Activated T-cell treated with anti-CD3 and anti-CD28 coated beads, Interleukin-2, amount 50 U/mL, for 72 hours (primary cell): ENCODE measurements around the gene RPH3AL. TPM values are rescaled to one million over a fixed set of nuclear protein-coding genes. Genes with fewer than 3 reads are reported as not detected.

ENCODE experiments used
- ATAC-seq, 2 donors: fragments of 150-1000 bp; cut with Tn5 transposase; replicated peaks in 1 of 2; 2 replicates each; pipeline ENCODE4 v1.10.0; 2021; ENCODE audit warnings: moderate library complexity in 2 of 2, mild to moderate bottlenecking in 1 of 2
- DNase-seq, 2 donors: peaks; one replicate each; pipeline ENCODE4 v3.0.0; 2021 to 2022; ENCODE audit warnings: mixed read lengths in 1 of 2
- H3K27ac Mint-ChIP-seq: one replicate; pipeline ENCODE4 v1.8.0; 2022; ENCODE audit warnings: mild to moderate bottlenecking, moderate library complexity, mixed read lengths
- H3K27me3 Mint-ChIP-seq: one replicate; pipeline ENCODE4 v1.8.0; 2022; ENCODE audit warnings: low read depth, mixed read lengths
- H3K36me3 Mint-ChIP-seq, 2 donors: one replicate each; pipeline ENCODE4 v1.8.0; 2022; ENCODE audit warnings: mixed read lengths in 2 of 2, mild to moderate bottlenecking in 1 of 2; ENCODE audit not compliant: insufficient read depth in 2 of 2
- H3K4me1 Mint-ChIP-seq: one replicate; pipeline ENCODE4 v1.8.0; 2022; ENCODE audit warnings: low read depth, mixed read lengths
- H3K4me3 Mint-ChIP-seq, 2 donors: one replicate each; pipeline ENCODE4 v1.8.0; 2022; ENCODE audit warnings: mild to moderate bottlenecking in 2 of 2, mixed read lengths in 2 of 2, moderate library complexity in 2 of 2
- H3K9me3 Mint-ChIP-seq, 2 donors: one replicate each; pipeline ENCODE4 v1.8.0; 2022; ENCODE audit warnings: mixed read lengths in 2 of 2
- total RNA-seq, 2 donors: library from RNA; stranded (reverse); gene quantifications; one replicate each; pipeline ENCODE4 v1.2.3, GENCODE V29; 2022

Gene RPH3AL
- total RNA-seq, 2 donors from 2014 or later = 3.5 to 7.2 TPM

DNA sequence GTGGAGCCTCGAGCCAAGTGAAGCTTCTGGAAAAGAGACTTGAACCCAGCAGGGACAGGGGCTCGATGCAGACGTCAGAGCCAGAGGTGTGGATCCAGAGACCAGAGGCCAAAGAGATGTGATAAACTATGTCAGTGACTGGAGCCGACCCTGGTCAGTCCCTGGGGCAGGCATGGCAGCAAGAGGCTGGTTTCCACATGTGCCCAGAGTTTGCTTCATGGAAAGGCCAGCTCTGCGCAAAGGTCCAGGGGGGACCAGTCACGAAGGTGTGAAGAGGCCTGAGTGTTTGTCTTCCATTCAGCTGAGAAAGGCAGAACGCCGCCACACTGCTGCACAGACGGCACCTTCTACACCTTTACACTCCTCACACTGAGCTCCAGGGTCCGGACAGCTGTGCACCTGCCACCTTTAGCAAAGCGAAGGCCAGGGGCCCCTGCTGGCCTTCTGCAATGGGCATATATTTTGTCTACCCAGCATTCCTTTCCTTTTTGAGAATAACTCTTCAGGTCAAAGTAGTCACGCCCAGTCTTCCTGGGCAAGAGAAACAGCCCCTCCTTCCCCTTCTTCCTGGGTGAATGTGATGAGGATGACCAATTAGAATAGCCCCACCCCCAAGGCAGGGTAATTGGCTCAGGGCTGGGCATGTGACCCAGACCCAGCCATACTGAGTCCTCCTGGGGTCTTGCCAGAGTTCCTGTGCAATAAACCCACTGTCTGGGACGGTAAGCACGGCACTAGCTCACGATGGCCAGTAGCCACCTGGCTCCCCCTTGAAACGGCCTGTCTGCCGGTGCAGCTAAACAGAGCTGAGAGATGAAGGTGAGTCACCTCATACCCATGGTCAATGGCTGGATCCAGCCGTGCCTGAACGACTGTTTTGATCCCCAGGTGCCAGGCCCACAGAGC lies 2.3 kb upstream of the RPH3AL start:
- Mint-ChIP-seq H3K27me3 (no peaks in the 10 kb centered on the region), H3K27ac (no peak overlapping the region), H3K9me3 (peaks cover 0 to 3% of the 10 kb centered on the region in 2 donors)

DNA sequence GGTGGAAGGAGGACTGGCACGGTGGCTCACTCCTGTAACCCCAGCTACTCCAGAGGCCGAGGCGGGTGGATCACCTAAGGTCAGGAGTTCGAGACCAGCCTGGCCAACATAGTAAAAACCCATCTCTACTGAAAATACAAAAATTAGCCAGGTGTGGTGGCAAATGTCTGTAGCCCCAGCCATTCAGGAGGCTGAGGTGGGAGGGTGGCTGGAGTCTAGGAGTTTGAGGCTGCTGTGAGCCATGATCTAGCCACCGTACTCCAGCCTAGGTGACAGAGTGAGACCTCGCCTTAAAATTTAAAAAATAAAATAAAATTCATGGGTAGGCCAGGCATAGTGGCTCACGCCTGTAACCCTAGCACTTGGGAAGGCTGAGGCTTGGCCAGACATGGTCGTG lies 1.2 kb upstream of the RPH3AL start:
- Mint-ChIP-seq H3K36me3 (peaks cover 5 to 10% of the 10 kb centered on the region in 2 donors), H3K27ac (no peak overlapping the region), H3K4me1 (no peaks in the 10 kb centered on the region), H3K9me3 (peaks cover 0 to 3% of the 10 kb centered on the region in 2 donors), H3K4me3 (no peak overlapping the region), H3K27me3 (no peaks in the 10 kb centered on the region)
- DNase-seq (no peak), ATAC-seq (no peak)

More for the DNA sequence above, 2.3 kb upstream of the RPH3AL start:
- H3K4me1 Mint-ChIP-seq = no peaks in the 10 kb centered on the region
- peaks cover 5 to 10% of the 10 kb centered on the region in 2 donors for H3K36me3 Mint-ChIP-seq
- H3K4me3 Mint-ChIP-seq = no peak overlapping the region
- DNase-seq (no peak), ATAC-seq (no peak)

DNA sequence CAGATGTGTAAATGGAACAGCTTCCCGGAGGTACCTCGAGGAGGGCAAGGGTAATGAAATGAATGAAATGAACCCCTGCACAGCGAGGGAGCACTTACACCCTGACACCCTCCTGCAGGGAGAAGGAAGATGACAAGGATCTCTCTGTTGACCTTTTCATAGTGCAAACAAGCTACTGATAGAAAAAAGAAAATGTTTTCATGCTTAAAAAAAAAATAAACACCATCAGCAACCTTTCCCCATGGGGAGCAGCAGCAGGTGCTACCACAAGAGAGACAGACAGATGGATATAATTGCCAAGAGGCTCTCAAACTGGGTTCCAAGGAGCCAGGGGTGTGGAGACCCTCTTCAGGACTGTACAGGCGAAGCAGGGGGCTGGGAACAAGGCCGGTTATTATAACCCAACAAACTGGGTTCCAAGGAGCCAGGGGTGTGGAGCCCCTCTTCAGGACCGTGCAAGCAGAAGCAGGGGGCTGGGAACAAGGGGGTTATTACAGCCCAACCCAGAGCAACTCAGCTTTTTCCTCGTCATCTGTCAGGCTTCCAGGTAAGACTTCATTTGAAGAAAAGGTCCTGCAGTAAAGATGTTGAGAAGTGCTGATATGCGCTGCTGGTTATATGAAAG lies 718 bp upstream of the RPH3AL start:
- Mint-ChIP-seq H3K9me3 (peaks cover 0 to 3% of the 10 kb centered on the region in 2 donors), H3K4me1 (no peaks in the 10 kb centered on the region), H3K4me3 (no peak overlapping the region), H3K27ac (no peak overlapping the region), H3K36me3 (peaks cover 5 to 10% of the 10 kb centered on the region in 2 donors), H3K27me3 (no peaks in the 10 kb centered on the region)
- ATAC-seq (no peak), DNase-seq (no peak)

DNA sequence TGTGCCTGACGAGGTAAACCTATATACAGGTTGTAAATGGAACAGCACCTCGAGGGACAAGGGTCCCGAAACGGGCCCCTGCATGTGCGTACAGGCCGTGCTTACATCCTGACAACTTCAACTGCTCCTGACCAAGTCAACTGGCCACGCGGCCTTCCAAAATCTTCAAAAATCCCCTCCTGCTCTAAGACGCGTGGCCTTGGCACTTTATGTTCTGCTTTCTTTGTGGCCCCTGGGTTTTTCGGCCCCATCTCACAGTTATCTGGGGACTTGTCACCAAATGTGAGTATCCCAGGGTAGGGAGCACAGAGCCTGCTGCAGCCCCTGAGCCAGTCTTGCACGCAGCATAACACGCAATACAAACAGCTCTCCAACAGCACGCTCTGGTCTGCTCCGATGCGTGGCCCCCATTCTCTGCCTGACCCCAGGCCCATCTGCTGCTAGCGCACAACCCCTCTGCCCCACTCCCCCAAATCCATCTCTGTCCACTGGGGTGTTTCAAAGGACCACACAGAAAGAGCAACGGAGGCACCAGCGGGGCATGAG lies 659 bp downstream of the RPH3AL start:
- Mint-ChIP-seq H3K4me3 (no peak overlapping the region), H3K4me1 (no peaks in the 10 kb centered on the region), H3K27ac (no peak overlapping the region), H3K9me3 (peaks cover 0 to 3% of the 10 kb centered on the region in 2 donors), H3K36me3 (peaks cover 5 to 8% of the 10 kb centered on the region in 2 donors), H3K27me3 (no peaks in the 10 kb centered on the region)
- DNase-seq (no peak), ATAC-seq (no peak)

DNA sequence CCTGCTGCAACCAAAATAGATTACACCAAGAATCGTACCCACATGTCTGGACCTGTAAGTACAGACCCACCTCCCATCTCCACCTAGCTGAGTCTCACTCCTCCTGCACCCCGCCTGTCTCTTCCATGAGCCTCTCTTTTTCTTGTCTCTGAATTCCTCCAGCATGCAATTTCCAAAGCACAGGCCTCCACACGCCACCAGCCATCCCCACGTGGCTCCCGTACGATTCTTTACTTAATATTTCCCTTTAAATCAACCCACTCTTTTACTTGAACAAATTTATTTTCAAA lies 1.2 kb downstream of the RPH3AL start:
- Mint-ChIP-seq H3K4me1 (no peaks in the 10 kb centered on the region), H3K9me3 (peaks cover 0 to under 1% of the 10 kb centered on the region in 2 donors), H3K4me3 (no peak overlapping the region), H3K36me3 (peaks cover 1 to 2% of the 10 kb centered on the region in 2 donors), H3K27ac (no peak overlapping the region), H3K27me3 (no peaks in the 10 kb centered on the region)
- ATAC-seq (no peak), DNase-seq (no peak)

DNA sequence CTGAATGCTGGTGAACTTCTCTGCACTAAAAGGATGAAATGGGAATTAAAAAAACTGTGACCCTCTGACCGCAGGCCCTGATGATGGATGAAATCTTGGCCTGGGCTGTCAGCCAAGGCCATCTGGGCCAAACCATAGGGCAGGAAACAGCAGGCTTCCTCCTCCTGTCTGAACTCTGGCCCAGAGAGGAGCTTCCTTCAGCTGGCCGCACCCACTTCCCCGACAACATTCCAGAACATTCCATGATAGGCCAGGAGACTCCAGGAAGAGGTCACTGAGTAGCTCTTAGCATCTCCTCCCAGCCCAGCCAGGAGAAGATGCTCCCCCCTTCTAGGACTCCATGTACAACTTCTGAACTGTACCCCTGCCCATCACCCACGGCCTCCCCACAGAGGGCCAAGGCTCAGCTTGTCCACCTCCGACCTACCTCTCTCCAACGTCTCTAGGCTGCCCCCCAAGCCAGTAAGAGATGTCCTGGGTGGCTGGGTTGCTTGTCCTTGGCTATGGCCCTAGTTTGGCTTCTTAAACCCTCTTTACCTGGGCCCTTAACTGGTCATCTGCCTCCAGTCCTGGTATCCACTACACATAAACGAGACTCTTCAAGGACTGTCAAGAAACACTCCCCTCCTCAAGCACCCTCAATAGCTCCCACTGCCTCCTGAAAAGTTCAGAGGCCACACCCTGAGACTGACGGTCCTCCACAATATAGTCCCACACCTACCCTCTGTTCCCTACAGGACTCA lies 1.7 kb downstream of the RPH3AL start:
- H3K9me3 Mint-ChIP-seq = no peaks in the 10 kb centered on the region
- H3K4me1 Mint-ChIP-seq = no peaks in the 10 kb centered on the region
- ATAC-seq (no peak), DNase-seq (no peak)
- H3K36me3 Mint-ChIP-seq = peaks cover 0 to 2% of the 10 kb centered on the region in 2 donors
- H3K27ac Mint-ChIP-seq = no peak overlapping the region
- no peaks in the 10 kb centered on the region for H3K27me3 Mint-ChIP-seq
- H3K4me3 Mint-ChIP-seq = no peak overlapping the region

DNA sequence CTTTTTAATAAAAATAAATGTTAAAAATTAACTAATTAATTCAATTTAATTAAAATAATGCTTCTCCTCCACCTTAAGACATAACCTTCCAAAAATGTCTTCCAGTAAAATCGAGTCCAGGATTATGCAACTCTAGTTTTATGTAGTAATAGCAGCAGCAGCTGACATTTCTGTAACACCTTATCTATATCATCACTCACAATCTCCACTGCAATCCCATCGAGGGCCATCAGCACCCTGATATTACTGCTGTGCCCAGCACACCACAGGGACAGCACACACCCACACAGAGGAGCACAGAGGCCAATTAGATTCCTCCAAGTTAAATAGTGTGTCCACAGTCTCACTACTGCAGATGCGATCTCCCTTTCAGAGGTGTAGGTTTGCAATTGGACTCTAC lies 2.9 kb downstream of the RPH3AL start:
- Mint-ChIP-seq H3K27me3 (no peaks in the 10 kb centered on the region), H3K9me3 (no peaks in the 10 kb centered on the region), H3K27ac (no peak overlapping the region), H3K4me1 (no peaks in the 10 kb centered on the region), H3K36me3 (no peaks in the 10 kb centered on the region), H3K4me3 (no peak overlapping the region)
- no peak for ATAC-seq
- no peak for DNase-seq

DNA sequence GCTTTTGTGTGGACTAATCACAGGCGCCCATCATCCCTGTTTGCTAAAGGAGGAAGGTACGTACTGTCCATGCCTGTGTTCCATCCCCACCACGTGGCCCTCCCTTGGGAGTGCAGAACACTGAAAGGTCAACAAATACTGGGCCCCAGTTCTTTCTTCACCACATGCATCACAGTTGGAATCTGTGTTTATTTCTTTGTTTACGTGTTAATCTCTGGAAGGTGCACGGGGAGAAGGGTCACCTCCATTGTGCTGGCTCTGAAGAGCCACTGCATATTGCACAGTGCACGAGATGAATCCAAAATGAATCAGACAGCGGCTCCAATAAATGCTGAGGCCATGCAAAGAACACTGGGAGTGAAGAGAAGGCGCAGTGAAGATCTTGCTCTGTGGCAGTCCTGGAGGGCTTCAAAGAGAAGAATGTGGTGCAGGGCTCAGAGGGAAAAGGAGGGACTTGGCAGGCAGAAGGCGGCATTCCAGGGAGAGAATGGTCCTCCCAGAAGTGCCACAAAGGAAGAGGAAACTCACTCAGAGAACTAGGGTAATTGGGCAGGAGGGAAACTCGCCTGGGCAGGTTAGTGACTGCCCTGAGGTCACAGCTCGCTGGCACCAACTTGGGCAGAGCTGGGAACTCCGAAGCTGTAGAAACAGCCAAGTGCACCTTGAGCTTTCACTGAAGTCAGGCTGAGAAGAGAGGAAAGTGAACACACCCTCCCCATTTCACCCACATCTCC lies 3.7 kb downstream of the RPH3AL start:
- no peak overlapping the region for H3K4me3 Mint-ChIP-seq
- no peak for DNase-seq
- H3K36me3 Mint-ChIP-seq = peaks cover 0 to 8% of the 10 kb centered on the region in 2 donors
- no peak overlapping the region for H3K27ac Mint-ChIP-seq
- H3K9me3 Mint-ChIP-seq = peaks cover 1 to 8% of the 10 kb centered on the region in 2 donors
- H3K27me3 Mint-ChIP-seq = no peaks in the 10 kb centered on the region
- ATAC-seq = no peak
- no peaks in the 10 kb centered on the region for H3K4me1 Mint-ChIP-seq

DNA sequence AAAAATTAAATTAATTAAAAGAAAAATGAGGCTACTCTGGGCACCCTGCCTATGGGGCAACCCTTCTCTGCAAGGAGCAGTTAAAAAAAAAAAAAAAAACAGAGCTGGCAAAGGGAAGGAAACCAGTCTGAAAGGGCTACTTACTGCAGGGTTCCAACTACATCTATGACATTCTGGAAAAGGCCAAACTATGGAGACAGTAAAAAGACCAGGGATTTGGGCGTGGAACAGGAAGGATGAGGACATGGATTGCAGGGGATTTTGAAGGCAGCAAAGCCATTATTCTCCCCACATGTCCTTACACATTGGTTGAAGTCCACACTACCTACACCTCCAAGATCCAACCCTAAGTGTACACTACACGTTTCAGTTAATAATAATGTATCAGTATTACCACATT lies 4.6 kb downstream of the RPH3AL start:
- Mint-ChIP-seq H3K9me3 (peaks cover 1 to 9% of the 10 kb centered on the region in 2 donors), H3K4me1 (no peaks in the 10 kb centered on the region)
- ATAC-seq = no peak

DNA sequence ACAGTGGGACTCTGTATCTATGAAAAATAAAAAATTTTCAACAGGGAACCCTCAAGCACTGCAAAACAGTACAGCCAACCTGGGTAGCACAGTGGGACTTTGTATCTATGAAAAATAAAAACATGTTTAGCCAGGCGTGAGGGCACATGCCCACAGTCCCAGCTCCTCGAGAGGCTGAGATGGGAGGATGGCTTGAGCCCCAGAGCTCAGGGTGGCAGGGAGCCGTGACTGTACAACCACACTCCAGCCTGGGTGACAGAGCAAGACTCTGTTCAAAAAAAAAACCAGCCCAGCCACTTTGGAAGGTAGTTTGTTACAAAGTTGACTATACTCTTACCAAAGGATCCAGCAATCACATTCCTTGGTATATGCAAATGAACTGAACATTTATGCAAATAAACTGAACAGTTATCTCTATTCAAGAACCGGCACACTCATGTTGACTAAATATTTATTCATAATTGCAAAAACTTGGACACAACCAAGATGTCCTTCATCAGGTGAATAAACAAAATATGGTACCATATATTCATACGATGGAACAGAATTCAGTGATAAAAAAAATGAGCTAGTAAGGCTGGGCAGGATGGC lies 5.2 kb downstream of the RPH3AL start:
- H3K9me3 Mint-ChIP-seq = peaks cover 1 to 9% of the 10 kb centered on the region in 2 donors
- DNase-seq (no peak), ATAC-seq (no peak)
- peaks cover 0 to 8% of the 10 kb centered on the region in 2 donors for H3K36me3 Mint-ChIP-seq
- H3K27me3 Mint-ChIP-seq = no peaks in the 10 kb centered on the region
- H3K4me1 Mint-ChIP-seq = no peaks in the 10 kb centered on the region
- H3K27ac Mint-ChIP-seq = no peak overlapping the region
- no peak overlapping the region for H3K4me3 Mint-ChIP-seq

More for the DNA sequence above, 4.6 kb downstream of the RPH3AL start:
- DNase-seq = no peak
- Mint-ChIP-seq H3K27ac (no peak overlapping the region), H3K27me3 (no peaks in the 10 kb centered on the region), H3K4me3 (no peak overlapping the region), H3K36me3 (peaks cover 0 to 8% of the 10 kb centered on the region in 2 donors)

DNA sequence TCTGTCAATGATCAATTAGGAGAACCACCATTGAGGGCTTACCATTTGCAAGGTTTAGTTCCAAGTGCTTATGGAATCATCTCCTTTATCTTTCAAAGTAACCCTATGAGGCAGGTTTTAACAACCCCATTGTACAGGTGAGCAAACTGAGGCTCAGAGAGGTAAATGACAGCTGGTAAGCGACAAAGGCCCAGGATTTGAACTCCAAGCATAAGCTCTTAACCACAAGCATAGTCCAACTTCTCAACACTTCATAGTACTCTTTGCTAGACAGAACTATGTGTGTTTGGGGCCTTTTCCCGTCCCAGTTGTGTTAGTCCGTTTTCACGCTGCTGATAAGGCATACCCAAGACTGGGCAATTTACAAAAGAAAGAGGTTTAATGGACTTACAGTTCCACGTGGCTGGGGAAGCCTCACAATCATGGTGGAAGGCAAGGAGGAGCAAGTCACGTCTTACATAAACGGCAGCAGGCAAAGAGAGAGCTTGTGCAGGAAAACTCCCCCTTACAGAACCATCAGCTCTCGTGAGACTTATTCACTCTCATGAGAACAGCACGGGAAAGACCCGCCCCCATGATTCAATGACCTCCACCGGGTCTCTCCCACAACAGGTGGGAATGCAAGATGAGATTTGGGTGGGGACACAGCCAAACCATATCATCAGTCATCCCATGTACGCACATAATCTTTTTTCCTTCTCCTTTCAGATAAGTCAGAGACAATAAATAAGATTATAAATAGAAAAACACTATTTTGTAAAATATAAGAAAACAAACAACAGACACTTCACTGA lies 6.4 kb downstream of the RPH3AL start:
- Mint-ChIP-seq H3K4me1 (no peaks in the 10 kb centered on the region), H3K36me3 (peaks cover 0 to 8% of the 10 kb centered on the region in 2 donors), H3K27ac (no peak overlapping the region), H3K9me3 (peaks cover 1 to 9% of the 10 kb centered on the region in 2 donors), H3K27me3 (no peaks in the 10 kb centered on the region), H3K4me3 (no peak overlapping the region)
- DNase-seq (no peak), ATAC-seq (no peak)

DNA sequence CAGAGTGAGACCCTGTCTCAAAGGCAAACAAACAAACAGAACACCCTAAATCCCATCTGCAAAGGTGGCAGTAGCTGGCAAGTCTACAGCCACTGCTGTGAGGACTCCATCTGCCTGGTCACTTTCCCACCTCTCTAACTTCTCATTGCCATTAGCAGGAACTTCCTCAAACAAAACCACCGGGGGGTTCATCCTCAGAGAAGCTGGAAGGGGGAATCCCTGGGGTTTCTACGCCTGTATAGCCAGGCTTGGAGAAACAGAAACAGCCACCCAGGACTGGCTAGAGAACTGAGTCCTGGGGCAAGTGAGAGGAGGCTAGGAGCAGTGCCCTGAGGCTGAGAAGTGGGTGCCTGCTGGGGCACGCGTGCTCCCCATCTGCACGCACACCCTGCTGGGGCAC lies 7.3 kb downstream of the RPH3AL start:
- no peak overlapping the region for H3K4me3 Mint-ChIP-seq
- ATAC-seq = no peak

More for the DNA sequence above, 7.3 kb downstream of the RPH3AL start:
- Mint-ChIP-seq H3K4me1 (no peaks in the 10 kb centered on the region), H3K36me3 (peaks cover 0 to 8% of the 10 kb centered on the region in 2 donors), H3K9me3 (peaks cover 1 to 9% of the 10 kb centered on the region in 2 donors), H3K27ac (no peak overlapping the region), H3K27me3 (no peaks in the 10 kb centered on the region)
- no peak for DNase-seq
